ENCODE data around the gene STX18. TPM values are rescaled to one million over a fixed set of nuclear protein-coding genes. Genes with fewer than 3 reads are reported as not detected.

The STX18 gene
- total RNA-seq, 2 experiments from 2014 or later: 25.3 to 33.5 TPM

Other genes starting within 250 kb of the STX18 start
- 1 to 10 TPM; 4.1 to 5.3 TPM for gene NSG1, start 154.9 kb downstream of the STX18 start, total RNA-seq